Measurements from ENCODE around the gene CIAO1. TPM values are rescaled to one million over a fixed set of nuclear protein-coding genes. Genes with fewer than 3 reads are reported as not detected.
A peak's percentile ranks its signal among the peaks of the same experiment; 100 is the strongest.

CIAO1 gene
- total and polyA plus RNA-seq, 2 of the 13 experiments (the other 11 are each of a cell fraction or from before 2014, with no cell fraction given): 99.3 to 120 TPM

- H3K4me1 ChIP-seq (ENCODE audit: insufficient read depth, low read length): peaks cover 25% of the 10 kb centered on the region
- FAIRE-seq (peak; percentile 66), ATAC-seq (peak; percentile 79), DNase-seq (ENCODE audit: low spot score) (peak; percentile 84)
- peak overlapping the region; percentile 10; the same call in 1 of the 2 replicates for H3K4me2 ChIP-seq (ENCODE audit: low read depth, low read length)
- BruUV-seq (replicated peaks): no TSS peak
- H3K79me2 ChIP-seq (ENCODE audit: insufficient read depth, low read length): peaks cover 3% of the 10 kb centered on the region
- H2AFZ ChIP-seq (ENCODE audit: low read length): no peak overlapping the region
- no peaks in the 10 kb centered on the region for H4K20me1 ChIP-seq (ENCODE audit: insufficient read depth, low read length)
- intact Hi-C loops (cut with micrococcal nuclease; ENCODE audit: unreplicated experiment): loop anchor here (5.0 kb wide), 1 partner anchor 255 kb away; the partner anchor contains the start of gene NEURL3
- peaks cover 21 to 39% of the 10 kb centered on the region in 2 experiments for H3K36me3 ChIP-seq (replicated peaks in 1 of 2; ENCODE audit: control insufficient read depth in 1 of 2, insufficient read depth in 2 of 2, low read length in 2 of 2)
- no peaks in the 10 kb centered on the region for H3K9me3 ChIP-seq (ENCODE audit: low read length)
- peak overlapping the region; percentile 27; the same call in 1 of the 2 replicates for H3K9ac ChIP-seq (ENCODE audit: insufficient read depth, low read depth, low read length)
- no peaks in the 10 kb centered on the region for H3K27me3 ChIP-seq (ENCODE audit: control insufficient read depth in 1 of 2, insufficient read depth in 2 of 2, low read length in 2 of 2)
- in situ Hi-C loops (cut with HindIII; ENCODE audit: extremely low pct_ligation_motif_present, low pct_unique_long_range_greater_than_20kb): no loop called here
- H3K4me3 ChIP-seq (replicated peaks in 1 of 3; ENCODE audit: insufficient read depth in 1 of 3, low read depth in 2 of 3, low read length in 3 of 3): no peak overlapping the region
- POLR2A ChIA-PET: interaction anchor here (0.7 to 6.5 kb wide), 6 partner anchors 9 to 44 kb away, joined by 3 to 63 read pairs (median 4); partner anchors contain the start of genes CIAO1, STARD7 and TMEM127
- no peak overlapping the region for H3K27ac ChIP-seq (ENCODE audit: extremely low read length, insufficient read depth, low read length)
- CTCF ChIA-PET (ENCODE audit: low intra/inter-chr PET ratio, low total read pairs): interaction anchor here (1.0 to 3.2 kb wide), 3 partner anchors 9 to 16 kb away, joined by 3 to 19 read pairs (median 5); partner anchors contain the start of genes CIAO1 and TMEM127
- WGBS (ENCODE audit: low lambda C conversion rate): 82% methylated on average over 6 of the region's 6 CpGs
- TF ChIP-seq CBX1 (IDR thresholded peaks at IDR 0.05; ENCODE audit: low read depth) (no peak), ZNF296 (CRISPR knock-in tag; conservative IDR thresholded peaks at IDR 0.05) (no peak), SRF (IDR thresholded peaks at IDR 0.05; ENCODE audit: low read depth, low read length) (no peak), DBP (CRISPR knock-in tag; IDR thresholded peaks at IDR 0.05; ENCODE audit: not compliant biosample characterization) (no peak), SNAI1 (CRISPR knock-in tag; IDR thresholded peaks at IDR 0.05; ENCODE audit: borderline replicate concordance) (no peak), ZBTB14 (CRISPR knock-in tag; IDR thresholded peaks at IDR 0.05) (no peak), GPN1 (CRISPR knock-in tag; IDR thresholded peaks at IDR 0.05; ENCODE audit: borderline replicate concordance) (no peak), ZBTB4 (CRISPR knock-in tag; IDR thresholded peaks at IDR 0.05; ENCODE audit: borderline replicate concordance) (no peak), FOXJ3 (CRISPR knock-in tag; IDR thresholded peaks at IDR 0.05; ENCODE audit: borderline replicate concordance) (no peak), JUND (CRISPR knock-in tag; IDR thresholded peaks at IDR 0.05) (no peak), ZNF784 (CRISPR knock-in tag; IDR thresholded peaks at IDR 0.05; ENCODE audit: borderline replicate concordance) (no peak), PRDM4 (CRISPR knock-in tag; IDR thresholded peaks at IDR 0.05; ENCODE audit: borderline replicate concordance) (no peak), SIX4 (CRISPR knock-in tag; IDR thresholded peaks at IDR 0.05) (0 out of 2 replicates have a peak, but pooled peaks have one; percentile 28), NR3C1 (CRISPR knock-in tag; IDR thresholded peaks at IDR 0.05) (no peak), ZBTB7B (CRISPR knock-in tag; IDR thresholded peaks at IDR 0.05) (no peak)
These were observed 14.2 kb upstream of the CIAO1 start for GRCh38 chr2:96251721-96252292.

Data from HepG2 (cell line).